Upper lobe of left lung (tissue), 6 donors: Measurements from ENCODE around the gene ONECUT3. TPM values are rescaled to one million over a fixed set of nuclear protein-coding genes. Genes with fewer than 3 reads are reported as not detected.

Experiments
- ATAC-seq, 2 donors: fragments of 200-7000 bp; cut with Tn5 transposase; one replicate each; pipeline ENCODE4 v1.9.1; 2022; ENCODE audit warnings: mild to moderate bottlenecking in 2 of 2, moderate library complexity in 2 of 2; ENCODE audit not compliant: low FRiP score in 2 of 2
- DNase-seq, 2 donors: peaks; one replicate each; pipeline ENCODE4 v3.0.0-alpha.2; 2019 to 2020
- H3K27ac ChIP-seq, 4 donors: fragments of 200-600 bp; sonication (generic); one replicate each; pipeline ENCODE4 v1.5.1; 2016 to 2019
- H3K27me3 ChIP-seq, 4 donors: fragments of 200-600 bp; sonication (generic); one replicate each; pipeline ENCODE4 v1.5.1; 2017 to 2019
- H3K36me3 ChIP-seq, 4 donors: fragments of 200-600 bp; sonication (generic); one replicate each; pipeline ENCODE4 v1.5.1; 2016 to 2019
- H3K4me1 ChIP-seq, 4 donors: fragments of 200-600 bp; sonication (generic); one replicate each; pipeline ENCODE4 v1.5.1; 2018 to 2019
- H3K4me3 ChIP-seq, 4 donors: fragments of 200-600 bp; sonication (generic); one replicate each; pipeline ENCODE4 v1.5.1; 2017 to 2019; ENCODE audit warnings: mild to moderate bottlenecking in 2 of 4, moderate library complexity in 1 of 4
- H3K9me3 ChIP-seq, 4 donors: fragments of 200-600 bp; sonication (generic); one replicate each; pipeline ENCODE4 v1.5.1; 2018 to 2019
- EP300 ChIP-seq, 4 donors: sonication (generic); formaldehyde crosslinking; IDR thresholded peaks; one replicate each; pipeline ENCODE4 v1.5.1; 2017; ENCODE audit warnings: antibody characterized with exemption in 4 of 4, control low read depth in 2 of 4
- POLR2A ChIP-seq, 4 donors: fragments of 450-650 bp; IDR thresholded peaks; one replicate each; pipeline ENCODE4 v1.5.1; 2016 to 2017; ENCODE audit warnings: antibody characterized with exemption in 4 of 4, mild to moderate bottlenecking in 2 of 4
- POLR2AphosphoS5 ChIP-seq, 2 donors: sonication (generic); formaldehyde crosslinking; IDR thresholded peaks; one replicate each; pipeline ENCODE4 v1.5.1; 2017; ENCODE audit warnings: antibody characterized with exemption in 2 of 2
- WGBS, 2 donors: methylation state at CpG; one replicate each; pipeline ENCODE4 v1.1.5; 2017 to 2018; 5-methylcytosine and 5-hydroxymethylcytosine counted together
- small RNA-seq, 4 donors: library from RNA; depleted of rRNA; stranded (forward); fragments of <200 nt; gene quantifications; one replicate each; pipeline ENCODE3, GENCODE V24; 2016
- total RNA-seq, 6 donors: library from RNA; depleted of rRNA in 4 of 6; stranded (reverse); fragments of >200 nt in 4 of 6; gene quantifications; one replicate each; pipeline versions ENCODE4 v1.1.0 to v1.2.1, GENCODE V29; 2016 to 2021
- TF ChIP-seq, protein P1 (sequence below), 6 experiments: fragments of 450-650 bp in 4 of 6; fragments of 200-600 bp in 2 of 6; sonication (generic) in 2 of 6; IDR thresholded peaks; one replicate each; pipeline ENCODE4 v1.5.1; 2016 to 2019; ENCODE audit warnings: antibody characterized with exemption in 6 of 6
- donor health status: DM: no; HTN: no; CAD: no; lungs with moderate emphysema.
- donor health status: DM: no; HTN: yes; CAD: no; lungs with severe emphysema.

ONECUT3 gene
- total RNA-seq, 6 donors from 2014 or later, result not detected

- Histone ChIP-seq H3K4me1 (peaks cover 3 to 34% (median 19%) of the 10 kb centered on the region in 4 donors), H3K27me3 (no peaks in the 10 kb centered on the region), H3K27ac (no peak overlapping the region), H3K9me3 (no peaks in the 10 kb centered on the region), H3K4me3 (no peak overlapping the region), H3K36me3 (peaks cover 0 to 54% (median 34%) of the 10 kb centered on the region in 4 donors)
- TF ChIP-seq, protein P1, sequence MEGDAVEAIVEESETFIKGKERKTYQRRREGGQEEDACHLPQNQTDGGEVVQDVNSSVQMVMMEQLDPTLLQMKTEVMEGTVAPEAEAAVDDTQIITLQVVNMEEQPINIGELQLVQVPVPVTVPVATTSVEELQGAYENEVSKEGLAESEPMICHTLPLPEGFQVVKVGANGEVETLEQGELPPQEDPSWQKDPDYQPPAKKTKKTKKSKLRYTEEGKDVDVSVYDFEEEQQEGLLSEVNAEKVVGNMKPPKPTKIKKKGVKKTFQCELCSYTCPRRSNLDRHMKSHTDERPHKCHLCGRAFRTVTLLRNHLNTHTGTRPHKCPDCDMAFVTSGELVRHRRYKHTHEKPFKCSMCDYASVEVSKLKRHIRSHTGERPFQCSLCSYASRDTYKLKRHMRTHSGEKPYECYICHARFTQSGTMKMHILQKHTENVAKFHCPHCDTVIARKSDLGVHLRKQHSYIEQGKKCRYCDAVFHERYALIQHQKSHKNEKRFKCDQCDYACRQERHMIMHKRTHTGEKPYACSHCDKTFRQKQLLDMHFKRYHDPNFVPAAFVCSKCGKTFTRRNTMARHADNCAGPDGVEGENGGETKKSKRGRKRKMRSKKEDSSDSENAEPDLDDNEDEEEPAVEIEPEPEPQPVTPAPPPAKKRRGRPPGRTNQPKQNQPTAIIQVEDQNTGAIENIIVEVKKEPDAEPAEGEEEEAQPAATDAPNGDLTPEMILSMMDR (IDR thresholded peaks at IDR 0.05), result no peak
- no peak for TF ChIP-seq POLR2AphosphoS5 (IDR thresholded peaks at IDR 0.05)
- no peak for TF ChIP-seq POLR2A (IDR thresholded peaks at IDR 0.05)
- no peak for TF ChIP-seq EP300 (IDR thresholded peaks at IDR 0.05)
- no peak for ATAC-seq
- WGBS, 2 donors, result 87 to 88% methylated on average over 12 to 15 of the region's 15 CpGs
- DNase-seq, result no peak
These were observed 77.3 kb downstream of the ONECUT3 start for GRCh38 chr19:1830568-1830967.

Small RNA genes within 50 kb of the gene (small RNA-seq; reads per million reads assigned to genes)
- gene RF00017, result 0 reads per million in 4 donors

Other genes with a start within 250 kb of the ONECUT3 start
- 10 to 100 TPM in 1 of 6 donors, 1 to 10 TPM in 4, under 1 TPM in 1; 0.89 to 11.5 (median 4.9) TPM for gene ADAMTSL5, start 240.5 kb upstream of the ONECUT3 start, total RNA-seq
- not detected for gene PLK5, start 229.4 kb upstream of the ONECUT3 start, total RNA-seq
- gene MEX3D, start 185.2 kb upstream of the ONECUT3 start, total RNA-seq, result 10 to 100 TPM; 18.0 to 43.7 (median 26.5) TPM
- 100 to 1,000 TPM in 3 of 6 donors, 10 to 100 TPM in 3; 65.1 to 158 (median 107) TPM for gene MBD3, start 160.6 kb upstream of the ONECUT3 start, total RNA-seq
- gene UQCR11, start 148.0 kb upstream of the ONECUT3 start, total RNA-seq, result 100 to 1,000 TPM in 2 of 6 donors, 10 to 100 TPM in 4; 10.5 to 216 (median 67.3) TPM
- 10 to 100 TPM; 32.9 to 88.2 (median 53.3) TPM for gene TCF3, start 100.9 kb upstream of the ONECUT3 start, total RNA-seq
- gene ATP8B3, start 58.8 kb downstream of the ONECUT3 start, total RNA-seq, result 1 to 10 TPM in 3 of 6 donors, under 1 TPM in 3; under 0.01 to 6.2 (median 1.1) TPM
- gene REXO1, start 95.0 kb downstream of the ONECUT3 start, total RNA-seq, result 100 to 1,000 TPM in 1 of 6 donors, 10 to 100 TPM in 5; 17.0 to 106 (median 38.8) TPM
- 10 to 100 TPM in 4 of 6 donors, 1 to 10 TPM in 2; 6.9 to 39.9 (median 16.4) TPM for gene KLF16, start 110.1 kb downstream of the ONECUT3 start, total RNA-seq
- gene ABHD17A, start 132.0 kb downstream of the ONECUT3 start, total RNA-seq, result 100 to 1,000 TPM in 4 of 6 donors, 10 to 100 TPM in 2; 63.4 to 143 (median 108) TPM
- 10 to 100 TPM in 4 of 6 donors, 1 to 10 TPM in 2; 6.1 to 25.1 (median 12.0) TPM for gene ADAT3, start 151.9 kb downstream of the ONECUT3 start, total RNA-seq
- 100 to 1,000 TPM in 1 of 6 donors, 10 to 100 TPM in 5; 52.0 to 117 (median 75.3) TPM for gene SCAMP4, start 151.9 kb downstream of the ONECUT3 start, total RNA-seq
- 100 to 1,000 TPM in 1 of 6 donors, 10 to 100 TPM in 5; 49.9 to 176 (median 75.4) TPM for gene CSNK1G2, start 187.7 kb downstream of the ONECUT3 start, total RNA-seq